ENCODE data around the gene LINC00305.

The LINC00305 gene

DNA sequence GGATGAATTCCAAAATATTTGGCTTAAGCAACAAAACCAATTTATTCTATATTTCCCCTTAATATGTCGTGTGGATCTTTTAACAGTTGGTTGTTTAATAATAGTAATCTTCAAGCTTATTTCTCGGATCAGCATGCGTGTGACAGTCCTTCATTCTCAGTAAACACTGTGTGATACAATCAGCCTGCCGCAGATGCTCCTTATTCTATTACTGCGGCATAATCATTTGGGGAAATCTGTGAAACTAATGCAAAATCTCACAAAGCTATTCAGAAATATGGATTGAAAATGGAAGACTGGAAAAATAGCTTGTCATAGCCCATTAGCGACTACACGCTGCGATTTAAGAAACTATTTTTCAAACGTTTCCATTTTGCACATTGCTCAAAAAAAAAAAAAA lies 36.9 kb downstream of the LINC00305 start:
- H3K36me3 ChIP-seq (ENCODE audit: control insufficient read depth, low read depth, low read length), result no peaks in the 10 kb centered on the region
- no peaks in the 10 kb centered on the region for H3K9me3 ChIP-seq (ENCODE audit: control insufficient read depth, low read depth, low read length)
- no peak overlapping the region for H3K9ac ChIP-seq (ENCODE audit: low read length)
- no peak overlapping the region for H3K4me3 ChIP-seq (ENCODE audit: low read length)
- no peak overlapping the region for H3K27ac ChIP-seq (ENCODE audit: low read length)
- H3K4me1 ChIP-seq (ENCODE audit: control insufficient read depth, low read depth, low read length), result peaks cover 13% of the 10 kb centered on the region
- no peaks in the 10 kb centered on the region for H3K27me3 ChIP-seq (ENCODE audit: control insufficient read depth, insufficient read depth, low read length)

GRCh38 chr18:64110692-64111480 lies 38.0 kb downstream of the LINC00305 start:
- H3K9ac ChIP-seq (ENCODE audit: low read length), result no peak overlapping the region
- H3K4me1 ChIP-seq (ENCODE audit: control insufficient read depth, low read depth, low read length), result peaks cover 2% of the 10 kb centered on the region
- H3K4me3 ChIP-seq (ENCODE audit: low read length), result no peak overlapping the region
- no peak overlapping the region for H3K27ac ChIP-seq (ENCODE audit: low read length)
- no peaks in the 10 kb centered on the region for H3K36me3 ChIP-seq (ENCODE audit: control insufficient read depth, low read depth, low read length)
- H3K27me3 ChIP-seq (ENCODE audit: control insufficient read depth, insufficient read depth, low read length), result no peaks in the 10 kb centered on the region
- no peaks in the 10 kb centered on the region for H3K9me3 ChIP-seq (ENCODE audit: control insufficient read depth, low read depth, low read length)

- H3K4me1 ChIP-seq (ENCODE audit: control insufficient read depth, low read depth, low read length), result no peaks in the 10 kb centered on the region
- H3K27me3 ChIP-seq (ENCODE audit: control insufficient read depth, insufficient read depth, low read length), result no peaks in the 10 kb centered on the region
- H3K4me3 ChIP-seq (ENCODE audit: low read length), result no peak overlapping the region
- no peaks in the 10 kb centered on the region for H3K9me3 ChIP-seq (ENCODE audit: control insufficient read depth, low read depth, low read length)
- no peak overlapping the region for H3K27ac ChIP-seq (ENCODE audit: low read length)
- H3K36me3 ChIP-seq (ENCODE audit: control insufficient read depth, low read depth, low read length), result no peaks in the 10 kb centered on the region
- H3K9ac ChIP-seq (ENCODE audit: low read length), result no peak overlapping the region
These were observed 44.9 kb downstream of the LINC00305 start for GRCh38 chr18:64103986-64104385.

- Histone ChIP-seq H3K4me3 (ENCODE audit: low read length) (no peak overlapping the region), H3K9ac (ENCODE audit: low read length) (no peak overlapping the region), H3K27me3 (ENCODE audit: control insufficient read depth, insufficient read depth, low read length) (no peaks in the 10 kb centered on the region), H3K9me3 (ENCODE audit: control insufficient read depth, low read depth, low read length) (no peaks in the 10 kb centered on the region), H3K27ac (ENCODE audit: low read length) (no peak overlapping the region), H3K36me3 (ENCODE audit: control insufficient read depth, low read depth, low read length) (no peaks in the 10 kb centered on the region), H3K4me1 (ENCODE audit: control insufficient read depth, low read depth, low read length) (peaks cover 2% of the 10 kb centered on the region)
These were observed 48.6 kb downstream of the LINC00305 start for GRCh38 chr18:64100116-64100922.

DNA sequence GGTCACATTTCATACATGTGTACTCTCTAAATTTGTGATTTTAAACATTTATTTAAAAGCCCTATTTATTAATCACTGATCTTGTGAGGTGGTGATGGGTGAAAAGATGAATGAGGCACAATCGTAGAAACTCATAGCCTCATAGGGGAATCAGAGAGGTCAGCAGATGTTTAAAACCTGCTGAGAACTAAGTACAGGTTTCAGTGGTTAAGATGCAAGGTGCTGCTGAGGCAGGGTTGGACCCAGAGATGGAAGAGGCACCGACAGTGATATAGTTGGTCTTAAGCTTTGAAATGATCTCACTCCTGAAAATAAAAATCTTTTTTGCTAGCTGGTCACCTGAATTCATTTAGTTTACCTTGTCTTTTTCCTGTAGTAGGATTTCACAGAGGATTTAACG lies 49.6 kb downstream of the LINC00305 start:
- Histone ChIP-seq H3K27me3 (ENCODE audit: control insufficient read depth, insufficient read depth, low read length) (no peaks in the 10 kb centered on the region), H3K4me1 (ENCODE audit: control insufficient read depth, low read depth, low read length) (peaks cover 7% of the 10 kb centered on the region), H3K27ac (ENCODE audit: low read length) (no peak overlapping the region), H3K9me3 (ENCODE audit: control insufficient read depth, low read depth, low read length) (no peaks in the 10 kb centered on the region), H3K4me3 (ENCODE audit: low read length) (no peak overlapping the region), H3K9ac (ENCODE audit: low read length) (no peak overlapping the region), H3K36me3 (ENCODE audit: control insufficient read depth, low read depth, low read length) (no peaks in the 10 kb centered on the region)

- Histone ChIP-seq H3K27ac (ENCODE audit: low read length) (no peak overlapping the region), H3K4me1 (ENCODE audit: control insufficient read depth, low read depth, low read length) (peaks cover 12% of the 10 kb centered on the region), H3K4me3 (ENCODE audit: low read length) (no peak overlapping the region)
These were observed 51.4 kb downstream of the LINC00305 start for GRCh38 chr18:64097497-64097896.

DNA sequence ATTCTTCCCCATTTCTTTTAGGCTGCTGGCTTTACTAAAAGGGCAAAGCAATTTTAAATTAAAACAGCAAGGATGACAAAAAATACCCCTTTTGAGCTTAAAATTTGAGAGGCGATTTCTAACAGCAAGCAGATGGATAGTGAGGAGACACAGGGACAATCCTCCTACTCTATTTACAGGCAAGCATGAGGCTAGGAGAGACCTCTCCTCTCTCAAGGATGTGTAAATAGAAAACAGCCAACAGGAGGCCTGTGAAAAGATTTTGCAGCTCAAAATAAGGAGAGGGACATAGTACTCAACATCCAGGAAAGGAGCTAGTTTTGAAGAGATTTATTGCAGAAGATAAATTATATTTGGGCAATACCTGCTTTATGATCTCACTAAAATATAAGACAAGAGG lies 53.8 kb downstream of the LINC00305 start:
- Histone ChIP-seq H3K27ac (ENCODE audit: low read length) (no peak overlapping the region), H3K4me3 (ENCODE audit: low read length) (no peak overlapping the region), H3K4me1 (ENCODE audit: control insufficient read depth, low read depth, low read length) (peaks cover 12% of the 10 kb centered on the region), H3K9ac (ENCODE audit: low read length) (no peak overlapping the region), H3K36me3 (ENCODE audit: control insufficient read depth, low read depth, low read length) (no peaks in the 10 kb centered on the region), H3K27me3 (ENCODE audit: control insufficient read depth, insufficient read depth, low read length) (no peaks in the 10 kb centered on the region), H3K9me3 (ENCODE audit: control insufficient read depth, low read depth, low read length) (no peaks in the 10 kb centered on the region)

More at GRCh38 chr18:64097497-64097896, 51.4 kb downstream of the LINC00305 start:
- Histone ChIP-seq H3K36me3 (ENCODE audit: control insufficient read depth, low read depth, low read length) (no peaks in the 10 kb centered on the region), H3K27me3 (ENCODE audit: control insufficient read depth, insufficient read depth, low read length) (no peaks in the 10 kb centered on the region), H3K9ac (ENCODE audit: low read length) (no peak overlapping the region), H3K9me3 (ENCODE audit: control insufficient read depth, low read depth, low read length) (no peaks in the 10 kb centered on the region)

GRCh38 chr18:64094210-64094609 lies 54.7 kb downstream of the LINC00305 start:
- no peaks in the 10 kb centered on the region for H3K36me3 ChIP-seq (ENCODE audit: control insufficient read depth, low read depth, low read length)
- peaks cover 12% of the 10 kb centered on the region for H3K4me1 ChIP-seq (ENCODE audit: control insufficient read depth, low read depth, low read length)
- H3K4me3 ChIP-seq (ENCODE audit: low read length), result no peak overlapping the region
- H3K9me3 ChIP-seq (ENCODE audit: control insufficient read depth, low read depth, low read length), result no peaks in the 10 kb centered on the region
- no peaks in the 10 kb centered on the region for H3K27me3 ChIP-seq (ENCODE audit: control insufficient read depth, insufficient read depth, low read length)
- H3K9ac ChIP-seq (ENCODE audit: low read length), result no peak overlapping the region
- no peak overlapping the region for H3K27ac ChIP-seq (ENCODE audit: low read length)

- no peak overlapping the region for H3K4me3 ChIP-seq (ENCODE audit: low read length)
- H3K27me3 ChIP-seq (ENCODE audit: control insufficient read depth, insufficient read depth, low read length), result no peaks in the 10 kb centered on the region
- no peak overlapping the region for H3K9ac ChIP-seq (ENCODE audit: low read length)
- no peaks in the 10 kb centered on the region for H3K36me3 ChIP-seq (ENCODE audit: control insufficient read depth, low read depth, low read length)
- H3K9me3 ChIP-seq (ENCODE audit: control insufficient read depth, low read depth, low read length), result no peaks in the 10 kb centered on the region
- H3K27ac ChIP-seq (ENCODE audit: low read length), result no peak overlapping the region
- peaks cover 12% of the 10 kb centered on the region for H3K4me1 ChIP-seq (ENCODE audit: control insufficient read depth, low read depth, low read length)
These were observed 57.4 kb downstream of the LINC00305 start for GRCh38 chr18:64091526-64091925.

DNA sequence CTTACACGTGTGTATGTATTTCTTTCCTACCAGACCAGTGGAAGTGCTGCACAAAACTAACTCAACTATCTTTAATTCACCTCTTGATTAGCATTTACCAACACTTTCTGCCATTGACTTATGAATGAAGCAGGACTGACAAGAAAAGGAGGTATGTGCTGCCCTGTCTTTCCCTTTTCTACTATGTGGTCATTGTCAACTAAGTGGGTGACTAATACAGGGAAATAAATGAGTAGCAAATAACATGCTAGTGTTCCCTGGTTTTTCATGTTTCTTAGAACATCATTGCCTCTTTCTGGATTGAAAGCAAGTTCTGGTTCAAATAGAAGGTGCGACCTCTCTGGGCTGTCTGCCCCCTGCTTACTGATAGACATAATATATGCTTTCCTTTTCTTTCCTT lies 58.0 kb downstream of the LINC00305 start:
- Histone ChIP-seq H3K9me3 (ENCODE audit: control insufficient read depth, low read depth, low read length) (no peaks in the 10 kb centered on the region), H3K27me3 (ENCODE audit: control insufficient read depth, insufficient read depth, low read length) (no peaks in the 10 kb centered on the region), H3K36me3 (ENCODE audit: control insufficient read depth, low read depth, low read length) (no peaks in the 10 kb centered on the region), H3K4me3 (ENCODE audit: low read length) (no peak overlapping the region), H3K9ac (ENCODE audit: low read length) (no peak overlapping the region), H3K4me1 (ENCODE audit: control insufficient read depth, low read depth, low read length) (peaks cover 12% of the 10 kb centered on the region), H3K27ac (ENCODE audit: low read length) (no peak overlapping the region)

GRCh38 chr18:64083916-64084315 lies 65.0 kb downstream of the LINC00305 start:
- Histone ChIP-seq H3K27me3 (ENCODE audit: control insufficient read depth, insufficient read depth, low read length) (no peaks in the 10 kb centered on the region), H3K36me3 (ENCODE audit: control insufficient read depth, low read depth, low read length) (no peaks in the 10 kb centered on the region), H3K4me1 (ENCODE audit: control insufficient read depth, low read depth, low read length) (peaks cover 12% of the 10 kb centered on the region), H3K27ac (ENCODE audit: low read length) (no peak overlapping the region), H3K9me3 (ENCODE audit: control insufficient read depth, low read depth, low read length) (no peaks in the 10 kb centered on the region), H3K4me3 (ENCODE audit: low read length) (no peak overlapping the region), H3K9ac (ENCODE audit: low read length) (no peak overlapping the region)
